Measurements from ENCODE around the gene MT1G.
"Not testable (repeated sequence)": the region's sequence is repeated elsewhere in the genome, so short reads cannot be mapped to it uniquely, and the experiment has no call there.

MT1G gene

GRCh38 chr16:56667581-56668571, at the start of gene MT1G:
Gene MT1G, minus strand, starts transcription at chr16:56668065. Its CDS starts 72 bp downstream, at chr16:56667993.
- DNase-seq, result peak; percentile 6

- DNase-seq, result not testable (repeated sequence)
Measured at GRCh38 chr16:56717532-56717931, 49.7 kb upstream of the MT1G start.

GRCh38 chr16:56716761-56717160, 48.9 kb upstream of the MT1G start:
- DNase-seq, result no peak

- no peak for DNase-seq
Measured at GRCh38 chr16:56715126-56715525, 47.3 kb upstream of the MT1G start.

GRCh38 chr16:56713794-56714193, 45.9 kb upstream of the MT1G start:
- no peak for DNase-seq

GRCh38 chr16:56711862-56712261, 44.0 kb upstream of the MT1G start:
- no peak for DNase-seq

- DNase-seq, result no peak
Measured at GRCh38 chr16:56710181-56710737, 42.4 kb upstream of the MT1G start.

- DNase-seq, result no peak
Measured at GRCh38 chr16:56709443-56710040, 41.7 kb upstream of the MT1G start.

- no peak for DNase-seq
Measured at GRCh38 chr16:56708525-56709442, 40.9 kb upstream of the MT1G start.

GRCh38 chr16:56702836-56703235, 35.0 kb upstream of the MT1G start:
- DNase-seq, result no peak

GRCh38 chr16:56701534-56701933, 33.7 kb upstream of the MT1G start:
- DNase-seq, result no peak

- no peak for DNase-seq
Measured at GRCh38 chr16:56700631-56701030, 32.8 kb upstream of the MT1G start.

GRCh38 chr16:56700195-56700594, 32.3 kb upstream of the MT1G start:
- DNase-seq, result no peak

- DNase-seq, result no peak
Measured at GRCh38 chr16:56697456-56698155, 29.7 kb upstream of the MT1G start.

- no peak for DNase-seq
Measured at GRCh38 chr16:56695246-56695645, 27.4 kb upstream of the MT1G start.

- DNase-seq, result no peak
Measured at GRCh38 chr16:56691885-56692284, 24.0 kb upstream of the MT1G start.

- no peak for DNase-seq
Measured at GRCh38 chr16:56690420-56691122, 22.7 kb upstream of the MT1G start.

GRCh38 chr16:56689171-56689570, 21.3 kb upstream of the MT1G start:
- DNase-seq, result no peak

GRCh38 chr16:56688762-56689161, 20.9 kb upstream of the MT1G start:
- DNase-seq, result no peak

GRCh38 chr16:56686758-56687157, 18.9 kb upstream of the MT1G start:
- DNase-seq, result no peak

- no peak for DNase-seq
Measured at GRCh38 chr16:56684926-56685590, 17.2 kb upstream of the MT1G start.

Measured in NCI-H2029 (cell line).